GM18951 (cell line): ENCODE data around the gene ITPR3.

Source experiments
- POLR2A ChIP-seq: IDR thresholded peaks from 4 replicates; pipeline ENCODE4 v1.6.1; 2011; ENCODE audit warnings: mild to moderate bottlenecking; ENCODE audit not compliant: insufficient read length, insufficient read depth; ENCODE audit errors: extremely low read depth
- in situ Hi-C: fragments of 300-500 bp; cut with MboI; formaldehyde crosslinking; loops from one replicate; pipeline ENCODE4 v1.12.0; 2022; ENCODE audit warnings: low sequenced_read_pairs, mixed read lengths, inconsistent platforms; ENCODE audit not compliant: unreplicated experiment

The ITPR3 gene

GRCh38 chr6:33705268-33705885 lies 84.3 kb downstream of the ITPR3 start:
- TF ChIP-seq POLR2A: no peak
- in situ Hi-C loops: loop anchor here (10.0 kb wide), 1 partner anchor 121 kb away; the partner anchor contains the start of gene BAK1

GRCh38 chr6:33705955-33706725 lies 85.0 kb downstream of the ITPR3 start:
- in situ Hi-C loops: loop anchor here (10.0 kb wide), 1 partner anchor 121 kb away; the partner anchor contains the start of gene BAK1
- TF ChIP-seq POLR2A: no peak

- no peak for TF ChIP-seq POLR2A
- in situ Hi-C loops: loop anchor here (10.0 kb wide), 1 partner anchor 123 kb away; the partner anchor contains the start of gene BAK1
Measured at GRCh38 chr6:33707771-33708170, 86.6 kb downstream of the ITPR3 start.

GRCh38 chr6:33708516-33709204 lies 87.5 kb downstream of the ITPR3 start:
- no peak for TF ChIP-seq POLR2A
- in situ Hi-C loops: loop anchor here (10.0 kb wide), 1 partner anchor 124 kb away; the partner anchor contains the start of gene BAK1

GRCh38 chr6:33709605-33710295 lies 88.6 kb downstream of the ITPR3 start:
- TF ChIP-seq POLR2A: no peak
- in situ Hi-C loops: loop anchor here (10.0 kb wide), 1 partner anchor 125 kb away; the partner anchor contains the start of gene BAK1

DNA sequence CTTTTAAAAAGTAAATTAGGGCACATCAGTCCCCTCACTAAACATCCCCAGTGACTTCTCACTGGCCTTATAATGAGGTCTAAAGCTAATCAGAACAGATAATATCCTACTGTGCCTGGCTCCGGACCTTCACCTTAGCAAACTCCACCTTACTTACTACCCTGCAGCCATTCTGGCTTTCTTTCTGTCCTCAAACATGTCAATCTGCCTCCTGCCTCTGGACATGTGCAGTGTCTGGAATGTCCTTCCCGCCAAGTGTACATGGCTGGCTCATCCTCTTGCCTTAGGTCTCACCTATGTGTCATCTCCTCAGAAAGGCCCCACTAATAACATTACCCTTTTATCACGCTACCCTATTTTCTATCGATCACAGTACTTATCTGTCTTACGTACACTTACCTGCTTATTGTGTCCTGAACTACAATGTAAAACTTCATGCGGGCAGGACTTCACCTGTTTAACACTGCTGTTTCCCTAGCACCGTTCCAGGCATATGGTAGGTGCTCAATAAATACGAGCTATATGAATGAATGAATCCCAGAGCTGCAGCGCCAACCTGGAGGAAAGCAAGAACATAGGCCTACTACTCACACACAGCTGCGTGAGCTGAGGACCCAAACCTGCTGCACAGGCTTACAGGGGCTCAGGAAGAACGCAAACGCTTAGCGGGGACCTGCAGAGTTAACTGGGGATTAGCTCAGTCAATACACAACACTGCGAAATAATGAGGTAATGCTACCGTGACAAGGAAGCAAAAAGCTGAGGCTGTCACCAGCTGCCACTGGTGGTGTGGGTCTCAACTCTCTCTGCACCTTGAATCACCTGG lies 89.4 kb downstream of the ITPR3 start:
- in situ Hi-C loops: no loop called here
- no peak for TF ChIP-seq POLR2A

- in situ Hi-C loops: no loop called here
- TF ChIP-seq POLR2A: peak; percentile 96
Measured at GRCh38 chr6:33711140-33712129, 90.3 kb downstream of the ITPR3 start, which contains the start of gene UQCC2. Gene UQCC2 (minus strand): TSS chr6:33711700. CDS start chr6:33711686, 14 bp downstream.

DNA sequence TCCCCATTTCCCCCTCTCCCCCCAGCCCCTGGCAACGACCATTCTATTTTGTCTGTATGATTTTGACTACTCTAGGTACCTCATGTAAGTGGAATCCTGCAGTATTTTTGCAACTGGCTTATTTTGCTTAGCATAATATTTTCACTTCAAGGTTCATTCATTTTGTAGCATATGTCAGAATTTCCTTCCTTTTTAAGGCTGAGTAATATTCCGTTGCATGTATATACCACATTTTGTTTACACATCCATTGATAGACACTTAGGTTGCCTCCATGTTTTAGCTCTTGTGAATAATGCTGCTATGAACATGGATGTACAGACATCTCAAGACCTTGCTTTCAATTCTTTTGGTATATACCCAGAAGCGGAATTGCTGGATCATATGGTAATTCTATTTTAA lies 91.8 kb downstream of the ITPR3 start:
- in situ Hi-C loops: no loop called here
- TF ChIP-seq POLR2A: no peak

GRCh38 chr6:33713786-33714185 lies 92.7 kb downstream of the ITPR3 start:
- in situ Hi-C loops: no loop called here
- TF ChIP-seq POLR2A: no peak

DNA sequence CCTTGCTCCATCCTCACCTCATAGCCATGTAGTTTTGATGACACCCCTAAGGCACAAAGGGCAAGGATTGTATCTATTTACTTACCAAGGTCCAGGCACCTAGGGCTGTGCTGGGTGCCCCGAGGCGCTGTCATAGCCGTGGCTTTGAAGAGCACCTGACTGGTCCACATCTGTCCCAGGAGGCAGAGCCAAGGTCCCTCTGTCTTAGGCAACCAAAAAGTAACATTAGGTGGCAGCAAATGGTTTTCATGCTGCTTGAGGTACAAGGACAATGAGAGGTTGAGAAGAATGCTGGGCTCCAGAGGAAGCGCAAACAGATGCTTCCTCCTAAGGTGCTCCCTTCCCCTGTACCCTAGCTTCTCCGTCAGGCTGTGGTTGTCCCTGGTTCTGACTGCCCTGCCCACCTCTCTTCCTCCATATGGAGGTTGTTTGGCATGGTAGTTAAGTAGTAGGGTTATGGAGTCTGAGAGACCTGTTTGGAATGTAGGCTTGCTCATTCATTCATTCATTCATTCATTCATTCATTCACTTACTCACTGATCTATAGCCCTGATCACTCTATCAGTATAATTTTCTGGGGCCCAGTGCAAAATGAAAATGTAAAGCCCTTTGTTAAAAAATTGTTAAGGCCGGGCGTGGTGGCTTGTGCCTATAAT lies 93.4 kb downstream of the ITPR3 start:
- no peak for TF ChIP-seq POLR2A
- in situ Hi-C loops: no loop called here
